Measurements from ENCODE around the gene USP28. TPM values are rescaled to one million over a fixed set of nuclear protein-coding genes. Genes with fewer than 3 reads are reported as not detected.
A peak's percentile ranks its signal among the peaks of the same experiment; 100 is the strongest.
"Not testable (repeated sequence)": the region's sequence is repeated elsewhere in the genome, so short reads cannot be mapped to it uniquely, and the experiment has no call there.

USP28 gene
- total RNA-seq, result 28.9 TPM
- long read RNA-seq, partial matches to known transcripts, result 3 of 19 reads
- long read RNA-seq, other reads (novel, unspliced or antisense), result 15 of 19 reads

- Histone ChIP-seq H3K27me3 (no peaks in the 10 kb centered on the region), H3K27ac (peak within 1 kb of the TSS; percentile 95), H3K4me3 (peak within 1 kb of the TSS; percentile 83), H3K4me1 (peaks cover 3% of the 10 kb centered on the region), H3K36me3 (no peaks in the 10 kb centered on the region), H3K9me3 (no peaks in the 10 kb centered on the region)
- ATAC-seq, result peak; percentile 99
- peak; percentile 19 for TF ChIP-seq CTCF (IDR thresholded peaks at IDR 0.05)
- DNase-seq, result peak; percentile 99
- intact Hi-C loops (cut with DNase I), result no loop called here
Measured at GRCh38 chr11:113875234-113876073, at the start of gene USP28. Gene USP28 (minus strand): TSS chr11:113875572. CDS start chr11:113875501, 71 bp downstream.

- H3K27me3 ChIP-seq, result peaks cover 6% of the 10 kb centered on the region
- no peak overlapping the region for H3K4me3 ChIP-seq
- DNase-seq (no peak), ATAC-seq (no peak)
- no peak for TF ChIP-seq CTCF (IDR thresholded peaks at IDR 0.05)
- intact Hi-C loops (cut with DNase I), result no loop called here
- H3K4me1 ChIP-seq, result no peaks in the 10 kb centered on the region
- no peaks in the 10 kb centered on the region for H3K9me3 ChIP-seq
- H3K36me3 ChIP-seq, result no peaks in the 10 kb centered on the region
- H3K27ac ChIP-seq, result no peak overlapping the region
Measured at GRCh38 chr11:113923572-113923971, 48.2 kb upstream of the USP28 start.

- intact Hi-C loops (cut with DNase I); H3K27ac ChIP-seq; ATAC-seq; DNase-seq; H3K27me3 ChIP-seq; H3K36me3 ChIP-seq; H3K4me3 ChIP-seq; H3K4me1 ChIP-seq; H3K9me3 ChIP-seq: not testable (repeated sequence)
Measured at GRCh38 chr11:113911491-113911890, 36.1 kb upstream of the USP28 start.

- no peak for ATAC-seq
- H3K27me3 ChIP-seq, result peaks cover 9% of the 10 kb centered on the region
- H3K4me3 ChIP-seq, result no peak overlapping the region
- no peaks in the 10 kb centered on the region for H3K4me1 ChIP-seq
- no peak for TF ChIP-seq CTCF (IDR thresholded peaks at IDR 0.05)
- H3K27ac ChIP-seq, result no peak overlapping the region
- intact Hi-C loops (cut with DNase I), result no loop called here
- DNase-seq, result no peak
- no peaks in the 10 kb centered on the region for H3K36me3 ChIP-seq
- no peaks in the 10 kb centered on the region for H3K9me3 ChIP-seq
Measured at GRCh38 chr11:113908098-113908497, 32.7 kb upstream of the USP28 start.

GRCh38 chr11:113907681-113908080 lies 32.3 kb upstream of the USP28 start:
- intact Hi-C loops (cut with DNase I), result no loop called here
- Histone ChIP-seq H3K4me3 (no peak overlapping the region), H3K36me3 (no peaks in the 10 kb centered on the region), H3K27me3 (peaks cover 12% of the 10 kb centered on the region), H3K4me1 (no peaks in the 10 kb centered on the region), H3K27ac (no peak overlapping the region), H3K9me3 (no peaks in the 10 kb centered on the region)
- no peak for TF ChIP-seq CTCF (IDR thresholded peaks at IDR 0.05)
- no peak for ATAC-seq
- no peak for DNase-seq

GRCh38 chr11:113907152-113907551 lies 31.8 kb upstream of the USP28 start:
- peaks cover 12% of the 10 kb centered on the region for H3K27me3 ChIP-seq
- TF ChIP-seq CTCF (IDR thresholded peaks at IDR 0.05), result no peak
- H3K4me3 ChIP-seq, result no peak overlapping the region
- no peaks in the 10 kb centered on the region for H3K4me1 ChIP-seq
- ATAC-seq, result no peak
- no peaks in the 10 kb centered on the region for H3K36me3 ChIP-seq
- no peak for DNase-seq
- no peaks in the 10 kb centered on the region for H3K9me3 ChIP-seq
- no peak overlapping the region for H3K27ac ChIP-seq
- intact Hi-C loops (cut with DNase I), result no loop called here
